H9 (cell line): ENCODE results near the gene CFP. TPM values are rescaled to one million over a fixed set of nuclear protein-coding genes. Genes with fewer than 3 reads are reported as not detected.
A peak's percentile ranks its signal among the peaks of the same experiment; 100 is the strongest.

Source experiments
- DNase-seq: peaks from one replicate; pipeline ENCODE4 v3.0.0-alpha.2; 2017
- H2AFZ ChIP-seq: one replicate; pipeline ENCODE4 v1.6.1; 2013; ENCODE audit warnings: mild to moderate bottlenecking, low read length, control low read depth, moderate library complexity
- H2AK5ac ChIP-seq: 2 replicates; pipeline ENCODE4 v1.6.1; 2013; ENCODE audit warnings: low read length, control low read depth, mixed read lengths; ENCODE audit not compliant: insufficient read length
- H2BK120ac ChIP-seq: one replicate; pipeline ENCODE4 v1.6.1; 2013; ENCODE audit warnings: low read depth, mild to moderate bottlenecking, low read length, control low read depth, inconsistent platforms; ENCODE audit not compliant: poor library complexity, severe bottlenecking
- H2BK12ac ChIP-seq: 2 replicates; pipeline ENCODE4 v1.6.1; 2013; ENCODE audit warnings: low read length, control low read depth, mixed read lengths, low read depth; ENCODE audit not compliant: insufficient read length
- H2BK15ac ChIP-seq: 2 replicates; pipeline ENCODE4 v1.6.1; 2013; ENCODE audit warnings: low read depth, low read length, control low read depth
- H2BK20ac ChIP-seq: one replicate; pipeline ENCODE4 v1.6.1; 2013; ENCODE audit warnings: low read depth, mild to moderate bottlenecking, low read length, control low read depth, inconsistent platforms; ENCODE audit not compliant: poor library complexity, severe bottlenecking
- H2BK5ac ChIP-seq: 2 replicates; pipeline ENCODE4 v1.6.1; 2013; ENCODE audit warnings: low read length, control low read depth, mixed read lengths; ENCODE audit not compliant: insufficient read length
- H3K14ac ChIP-seq: 2 replicates; pipeline ENCODE4 v1.6.1; 2013; ENCODE audit warnings: low read length, control low read depth; ENCODE audit not compliant: insufficient read depth
- H3K18ac ChIP-seq: 2 replicates; pipeline ENCODE4 v1.6.1; 2013; ENCODE audit warnings: low read depth, mild to moderate bottlenecking, mixed read lengths, low read length, control low read depth; ENCODE audit not compliant: insufficient read length
- H3K23ac ChIP-seq: 2 replicates; pipeline ENCODE4 v1.6.1; 2013; ENCODE audit warnings: low read length, control low read depth, mixed read lengths, low read depth; ENCODE audit not compliant: insufficient read length
- H3K23me2 ChIP-seq: 2 replicates; pipeline ENCODE4 v1.6.1; 2013; ENCODE audit warnings: low read depth, mild to moderate bottlenecking, mixed read lengths, low read length, control low read depth; ENCODE audit not compliant: insufficient read length, poor library complexity, severe bottlenecking
- H3K27ac ChIP-seq: 2 replicates; pipeline ENCODE4 v1.5.1; 2013; ENCODE audit warnings: low read length, control low read depth, mixed read lengths, low read depth; ENCODE audit not compliant: insufficient read length
- H3K27me3 ChIP-seq: 2 replicates; pipeline ENCODE4 v1.6.1; 2013; ENCODE audit warnings: low read length, control low read depth, inconsistent platforms; ENCODE audit not compliant: insufficient read depth
- H3K4ac ChIP-seq: 2 replicates; pipeline ENCODE4 v1.6.1; 2013; ENCODE audit warnings: low read depth, mild to moderate bottlenecking, control low read depth, inconsistent platforms, low read length, moderate library complexity
- H3K4me1 ChIP-seq: 2 replicates; pipeline ENCODE4 v1.6.1; 2013; ENCODE audit warnings: low read length, control low read depth, inconsistent platforms; ENCODE audit not compliant: insufficient read depth
- H3K4me2 ChIP-seq: 2 replicates; pipeline ENCODE4 v1.6.1; 2013; ENCODE audit warnings: low read length, control low read depth, mixed read lengths; ENCODE audit not compliant: insufficient read length, insufficient read depth
- H3K56ac ChIP-seq: 2 replicates; pipeline ENCODE4 v1.6.1; 2013; ENCODE audit warnings: low read depth, mild to moderate bottlenecking, mixed read lengths, low read length, control low read depth; ENCODE audit not compliant: insufficient read length
- H3K79me1 ChIP-seq: 2 replicates; pipeline ENCODE4 v1.6.1; 2013; ENCODE audit warnings: low read depth, mild to moderate bottlenecking, moderate library complexity, low read length, control low read depth, inconsistent platforms; ENCODE audit not compliant: insufficient read depth, poor library complexity, severe bottlenecking
- H3K79me2 ChIP-seq: 2 replicates; pipeline ENCODE4 v1.6.1; 2013; ENCODE audit warnings: low read length, control low read depth, inconsistent platforms; ENCODE audit not compliant: insufficient read depth
- H3K9ac ChIP-seq: 2 replicates; pipeline ENCODE4 v1.6.1; 2013; ENCODE audit warnings: low read length, control low read depth, mixed read lengths; ENCODE audit not compliant: insufficient read length; ENCODE audit errors: extremely low read depth
- H3K9me3 ChIP-seq: one replicate; pipeline ENCODE4 v1.6.1; 2013; ENCODE audit warnings: low read depth, low read length, inconsistent platforms; ENCODE audit not compliant: control insufficient read depth
- H3T11ph ChIP-seq: one replicate; pipeline ENCODE4 v1.6.1; 2013; ENCODE audit warnings: mild to moderate bottlenecking, low read length, control low read depth, inconsistent platforms
- H4K20me1 ChIP-seq: one replicate; pipeline ENCODE4 v1.6.1; 2013; ENCODE audit not compliant: control insufficient read depth, insufficient read length, insufficient read depth
- H4K5ac ChIP-seq: 2 replicates; pipeline ENCODE4 v1.6.1; 2013; ENCODE audit warnings: low read depth, mild to moderate bottlenecking, mixed read lengths, low read length, control low read depth; ENCODE audit not compliant: insufficient read length
- H4K8ac ChIP-seq: replicated peaks from 2 replicates; pipeline ENCODE4 v1.6.1; 2013; ENCODE audit warnings: low read length, control low read depth, mixed read lengths, low read depth; ENCODE audit not compliant: insufficient read length
- H4K91ac ChIP-seq: 2 replicates; pipeline ENCODE4 v1.6.1; 2013; ENCODE audit warnings: low read depth, mild to moderate bottlenecking, moderate library complexity, mixed read lengths, low read length, control low read depth; ENCODE audit not compliant: insufficient read length
- H3K27ac Mint-ChIP-seq, 3 experiments: 2 replicates in 2 of 3; 3 replicates in 1 of 3; pipeline ENCODE4 v1.8.0; 2020 to 2021; ENCODE audit warnings: mixed read lengths in 3 of 3, mild to moderate bottlenecking in 1 of 3, moderate library complexity in 1 of 3
- H3K27me3 Mint-ChIP-seq: 2 replicates; pipeline ENCODE4 v1.8.0; 2021; ENCODE audit warnings: low read depth, mild to moderate bottlenecking, moderate library complexity, mixed read lengths
- H3K36me3 Mint-ChIP-seq, 3 experiments: 2 replicates in 2 of 3; 3 replicates in 1 of 3; pipeline ENCODE4 v1.8.0; 2020 to 2021; ENCODE audit warnings: low read depth in 3 of 3, mixed read lengths in 3 of 3; ENCODE audit not compliant: insufficient read depth in 1 of 3
- H3K4me1 Mint-ChIP-seq, 2 experiments: 2 replicates each; pipeline ENCODE4 v1.8.0; 2020; ENCODE audit warnings: mixed read lengths in 2 of 2
- H3K4me3 Mint-ChIP-seq, 2 experiments: 2 replicates in 1 of 2; 3 replicates in 1 of 2; pipeline ENCODE4 v1.8.0; 2020 to 2021; ENCODE audit warnings: mild to moderate bottlenecking in 2 of 2, mixed read lengths in 2 of 2, moderate library complexity in 1 of 2
- H3K9me3 Mint-ChIP-seq, 2 experiments: 2 replicates in 1 of 2; 3 replicates in 1 of 2; pipeline ENCODE4 v1.8.0; 2020; ENCODE audit warnings: mild to moderate bottlenecking in 2 of 2, mixed read lengths in 2 of 2, moderate library complexity in 1 of 2
- CTCF ChIP-seq: fragments of 200-600 bp; sonication (generic); conservative IDR thresholded peaks from 3 replicates; pipeline ENCODE4 v1.8.0; 2021; ENCODE audit warnings: antibody characterized with exemption, mild to moderate bottlenecking
- WGBS: extraction: QIAGEN DNeasy Blood & Tissue Kit; methylation state at CpG from one replicate; pipeline ENCODE4 v1.1.7; 2013; ENCODE audit warnings: missing lambda C conversion rate, low lambda C conversion rate, mixed read lengths; ENCODE audit not compliant: insufficient read length; ENCODE audit errors: extremely low coverage; 5-methylcytosine and 5-hydroxymethylcytosine counted together
- total RNA-seq: library from RNA; stranded (reverse); gene quantifications from 2 replicates; pipeline ENCODE4 v1.2.1, GENCODE V29; 2021

CFP gene
- total RNA-seq, 1 experiment from 2014 or later: 2.3 TPM

- Histone ChIP-seq H3K23ac (no peak within 1 kb of the TSS), H2AK5ac (no peak within 1 kb of the TSS), H2BK20ac (no peak within 1 kb of the TSS), H2BK120ac (no peak within 1 kb of the TSS), H3K79me1 (no peaks in the 10 kb centered on the region), H3K4me1 (no peaks in the 10 kb centered on the region), H2AFZ (no peak within 1 kb of the TSS), H3K18ac (no peak within 1 kb of the TSS), H3K14ac (no peak within 1 kb of the TSS; the same call in 1 of the 2 replicates), H3K4ac (no peak within 1 kb of the TSS), H3K4me2 (peak within 1 kb of the TSS; percentile 49), H3K27me3 (no peaks in the 10 kb centered on the region), H4K91ac (no peak within 1 kb of the TSS), H3K27ac (no peak within 1 kb of the TSS), H4K20me1 (no peaks in the 10 kb centered on the region), H3K79me2 (no peaks in the 10 kb centered on the region), H4K8ac (no peak within 1 kb of the TSS), H3K9ac (no peak within 1 kb of the TSS), H2BK5ac (no peak within 1 kb of the TSS), H3K23me2 (peaks cover 4% of the 10 kb centered on the region), H3T11ph (no peak within 1 kb of the TSS), H2BK12ac (no peak within 1 kb of the TSS), H2BK15ac (no peak within 1 kb of the TSS; the same call in 1 of the 2 replicates), H4K5ac (no peak within 1 kb of the TSS), H3K9me3 (peaks cover 15% of the 10 kb centered on the region), H3K56ac (no peak within 1 kb of the TSS)
- no peak for TF ChIP-seq CTCF
- Mint-ChIP-seq H3K36me3 (peaks cover 17 to 26% (median 18%) of the 10 kb centered on the region in 3 experiments; a peak in 6 of 7 replicates), H3K27ac (peak within 1 kb of the TSS in 2 of 3 experiments; percentile 57 to 78; a peak in 4 of 7 replicates), H3K4me3 (peak within 1 kb of the TSS; percentile 60 to 71), H3K4me1 (peaks cover 11 to 30% of the 10 kb centered on the region in 2 experiments), H3K27me3 (no peaks in the 10 kb centered on the region; the same call in 1 of the 2 replicates), H3K9me3 (peaks cover 71 to 80% of the 10 kb centered on the region in 2 experiments)
- peak; percentile 88 for DNase-seq
- no CpG with 5 or more reads among the region's 28 CpGs for WGBS
Observed at GRCh38 chrX:47581731-47582647, 47.7 kb downstream of the CFP start, which contains the start of gene TIMP1. TSS of gene TIMP1 (plus strand) at chrX:47582436. CDS start at chrX:47583416, 980 bp downstream.
